H9 (cell line): Measurements from ENCODE around the gene EIF4H. TPM values are rescaled to one million over a fixed set of nuclear protein-coding genes. Genes with fewer than 3 reads are reported as not detected.

Source experiments
- DNase-seq: peaks from one replicate; pipeline ENCODE4 v3.0.0-alpha.2; 2017
- H2AFZ ChIP-seq: one replicate; pipeline ENCODE4 v1.6.1; 2013; ENCODE audit warnings: mild to moderate bottlenecking, low read length, control low read depth, moderate library complexity
- H2AK5ac ChIP-seq: 2 replicates; pipeline ENCODE4 v1.6.1; 2013; ENCODE audit warnings: low read length, control low read depth, mixed read lengths; ENCODE audit not compliant: insufficient read length
- H2BK120ac ChIP-seq: one replicate; pipeline ENCODE4 v1.6.1; 2013; ENCODE audit warnings: low read depth, mild to moderate bottlenecking, low read length, control low read depth, inconsistent platforms; ENCODE audit not compliant: poor library complexity, severe bottlenecking
- H2BK12ac ChIP-seq: 2 replicates; pipeline ENCODE4 v1.6.1; 2013; ENCODE audit warnings: low read length, control low read depth, mixed read lengths, low read depth; ENCODE audit not compliant: insufficient read length
- H2BK15ac ChIP-seq: 2 replicates; pipeline ENCODE4 v1.6.1; 2013; ENCODE audit warnings: low read depth, low read length, control low read depth
- H2BK20ac ChIP-seq: one replicate; pipeline ENCODE4 v1.6.1; 2013; ENCODE audit warnings: low read depth, mild to moderate bottlenecking, low read length, control low read depth, inconsistent platforms; ENCODE audit not compliant: poor library complexity, severe bottlenecking
- H2BK5ac ChIP-seq: 2 replicates; pipeline ENCODE4 v1.6.1; 2013; ENCODE audit warnings: low read length, control low read depth, mixed read lengths; ENCODE audit not compliant: insufficient read length
- H3K14ac ChIP-seq: 2 replicates; pipeline ENCODE4 v1.6.1; 2013; ENCODE audit warnings: low read length, control low read depth; ENCODE audit not compliant: insufficient read depth
- H3K18ac ChIP-seq: 2 replicates; pipeline ENCODE4 v1.6.1; 2013; ENCODE audit warnings: low read depth, mild to moderate bottlenecking, mixed read lengths, low read length, control low read depth; ENCODE audit not compliant: insufficient read length
- H3K23ac ChIP-seq: 2 replicates; pipeline ENCODE4 v1.6.1; 2013; ENCODE audit warnings: low read length, control low read depth, mixed read lengths, low read depth; ENCODE audit not compliant: insufficient read length
- H3K23me2 ChIP-seq: 2 replicates; pipeline ENCODE4 v1.6.1; 2013; ENCODE audit warnings: low read depth, mild to moderate bottlenecking, mixed read lengths, low read length, control low read depth; ENCODE audit not compliant: insufficient read length, poor library complexity, severe bottlenecking
- H3K27ac ChIP-seq: 2 replicates; pipeline ENCODE4 v1.5.1; 2013; ENCODE audit warnings: low read length, control low read depth, mixed read lengths, low read depth; ENCODE audit not compliant: insufficient read length
- H3K27me3 ChIP-seq: 2 replicates; pipeline ENCODE4 v1.6.1; 2013; ENCODE audit warnings: low read length, control low read depth, inconsistent platforms; ENCODE audit not compliant: insufficient read depth
- H3K4ac ChIP-seq: 2 replicates; pipeline ENCODE4 v1.6.1; 2013; ENCODE audit warnings: low read depth, mild to moderate bottlenecking, control low read depth, inconsistent platforms, low read length, moderate library complexity
- H3K4me1 ChIP-seq: 2 replicates; pipeline ENCODE4 v1.6.1; 2013; ENCODE audit warnings: low read length, control low read depth, inconsistent platforms; ENCODE audit not compliant: insufficient read depth
- H3K4me2 ChIP-seq: 2 replicates; pipeline ENCODE4 v1.6.1; 2013; ENCODE audit warnings: low read length, control low read depth, mixed read lengths; ENCODE audit not compliant: insufficient read length, insufficient read depth
- H3K56ac ChIP-seq: 2 replicates; pipeline ENCODE4 v1.6.1; 2013; ENCODE audit warnings: low read depth, mild to moderate bottlenecking, mixed read lengths, low read length, control low read depth; ENCODE audit not compliant: insufficient read length
- H3K79me1 ChIP-seq: 2 replicates; pipeline ENCODE4 v1.6.1; 2013; ENCODE audit warnings: low read depth, mild to moderate bottlenecking, moderate library complexity, low read length, control low read depth, inconsistent platforms; ENCODE audit not compliant: insufficient read depth, poor library complexity, severe bottlenecking
- H3K79me2 ChIP-seq: 2 replicates; pipeline ENCODE4 v1.6.1; 2013; ENCODE audit warnings: low read length, control low read depth, inconsistent platforms; ENCODE audit not compliant: insufficient read depth
- H3K9ac ChIP-seq: 2 replicates; pipeline ENCODE4 v1.6.1; 2013; ENCODE audit warnings: low read length, control low read depth, mixed read lengths; ENCODE audit not compliant: insufficient read length; ENCODE audit errors: extremely low read depth
- H3K9me3 ChIP-seq: one replicate; pipeline ENCODE4 v1.6.1; 2013; ENCODE audit warnings: low read depth, low read length, inconsistent platforms; ENCODE audit not compliant: control insufficient read depth
- H3T11ph ChIP-seq: one replicate; pipeline ENCODE4 v1.6.1; 2013; ENCODE audit warnings: mild to moderate bottlenecking, low read length, control low read depth, inconsistent platforms
- H4K20me1 ChIP-seq: one replicate; pipeline ENCODE4 v1.6.1; 2013; ENCODE audit not compliant: control insufficient read depth, insufficient read length, insufficient read depth
- H4K5ac ChIP-seq: 2 replicates; pipeline ENCODE4 v1.6.1; 2013; ENCODE audit warnings: low read depth, mild to moderate bottlenecking, mixed read lengths, low read length, control low read depth; ENCODE audit not compliant: insufficient read length
- H4K8ac ChIP-seq: replicated peaks from 2 replicates; pipeline ENCODE4 v1.6.1; 2013; ENCODE audit warnings: low read length, control low read depth, mixed read lengths, low read depth; ENCODE audit not compliant: insufficient read length
- H4K91ac ChIP-seq: 2 replicates; pipeline ENCODE4 v1.6.1; 2013; ENCODE audit warnings: low read depth, mild to moderate bottlenecking, moderate library complexity, mixed read lengths, low read length, control low read depth; ENCODE audit not compliant: insufficient read length
- H3K27ac Mint-ChIP-seq, 3 experiments: 2 replicates in 2 of 3; 3 replicates in 1 of 3; pipeline ENCODE4 v1.8.0; 2020 to 2021; ENCODE audit warnings: mixed read lengths in 3 of 3, mild to moderate bottlenecking in 1 of 3, moderate library complexity in 1 of 3
- H3K27me3 Mint-ChIP-seq: 2 replicates; pipeline ENCODE4 v1.8.0; 2021; ENCODE audit warnings: low read depth, mild to moderate bottlenecking, moderate library complexity, mixed read lengths
- H3K36me3 Mint-ChIP-seq, 3 experiments: 2 replicates in 2 of 3; 3 replicates in 1 of 3; pipeline ENCODE4 v1.8.0; 2020 to 2021; ENCODE audit warnings: low read depth in 3 of 3, mixed read lengths in 3 of 3; ENCODE audit not compliant: insufficient read depth in 1 of 3
- H3K4me1 Mint-ChIP-seq, 2 experiments: 2 replicates each; pipeline ENCODE4 v1.8.0; 2020; ENCODE audit warnings: mixed read lengths in 2 of 2
- H3K4me3 Mint-ChIP-seq, 2 experiments: 2 replicates in 1 of 2; 3 replicates in 1 of 2; pipeline ENCODE4 v1.8.0; 2020 to 2021; ENCODE audit warnings: mild to moderate bottlenecking in 2 of 2, mixed read lengths in 2 of 2, moderate library complexity in 1 of 2
- H3K9me3 Mint-ChIP-seq, 2 experiments: 2 replicates in 1 of 2; 3 replicates in 1 of 2; pipeline ENCODE4 v1.8.0; 2020; ENCODE audit warnings: mild to moderate bottlenecking in 2 of 2, mixed read lengths in 2 of 2, moderate library complexity in 1 of 2
- WGBS: extraction: QIAGEN DNeasy Blood & Tissue Kit; methylation state at CpG from one replicate; pipeline ENCODE4 v1.1.7; 2013; ENCODE audit warnings: missing lambda C conversion rate, low lambda C conversion rate, mixed read lengths; ENCODE audit not compliant: insufficient read length; ENCODE audit errors: extremely low coverage; 5-methylcytosine and 5-hydroxymethylcytosine counted together
- total RNA-seq: library from RNA; stranded (reverse); gene quantifications from 2 replicates; pipeline ENCODE4 v1.2.1, GENCODE V29; 2021
- TF ChIP-seq, protein P1 (sequence below): fragments of 200-600 bp; sonication (generic); conservative IDR thresholded peaks from 3 replicates; pipeline ENCODE4 v1.8.0; 2021; ENCODE audit warnings: antibody characterized with exemption, mild to moderate bottlenecking

EIF4H gene
- total RNA-seq, 1 experiment from 2014 or later = 363 TPM

DNA sequence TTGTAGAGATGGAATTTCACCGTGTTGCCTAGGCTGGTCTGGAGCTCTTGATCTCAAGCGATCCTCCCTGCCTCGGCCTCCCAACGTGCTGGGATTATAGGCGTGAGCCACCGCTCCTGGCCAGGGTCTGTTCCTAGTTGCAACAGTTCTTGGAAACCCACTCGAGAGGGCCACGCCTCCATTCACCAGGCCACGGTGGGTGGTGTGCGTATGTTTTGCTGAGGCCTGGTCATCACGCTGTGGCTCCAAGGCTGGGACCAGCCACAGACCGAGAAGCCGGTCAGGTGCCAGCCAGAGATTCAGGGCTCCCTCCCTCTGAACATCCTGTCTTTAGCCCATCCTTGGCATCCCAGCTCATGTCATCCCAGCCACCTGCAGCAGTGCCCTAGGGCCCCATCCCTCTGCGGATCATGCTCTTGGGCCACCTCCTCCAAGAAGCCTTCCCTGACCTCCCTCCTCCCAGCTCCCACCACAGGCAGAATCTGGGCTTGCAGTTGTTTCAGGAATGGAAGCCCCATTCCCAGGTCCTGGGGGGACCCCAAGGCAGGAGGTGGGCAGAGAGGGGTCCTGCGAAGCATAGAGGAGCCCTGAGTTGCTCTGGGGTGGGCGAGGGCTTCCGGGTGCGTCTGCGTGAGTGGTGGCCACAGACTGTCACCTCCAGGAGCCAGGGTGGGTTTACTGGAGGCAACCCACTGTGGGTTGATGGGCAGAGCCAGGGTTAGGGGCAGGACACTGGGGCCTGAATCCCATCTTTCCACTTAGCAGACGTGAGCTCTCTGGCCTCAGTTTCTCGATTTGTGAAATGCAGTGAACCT, 40.9 kb downstream of the EIF4H start:
- no peak for DNase-seq
- Histone ChIP-seq H3K18ac (no peak overlapping the region), H3K23ac (no peak overlapping the region), H2BK20ac (no peak overlapping the region), H2AFZ (no peak overlapping the region), H2BK5ac (no peak overlapping the region), H3K79me2 (no peaks in the 10 kb centered on the region), H2BK120ac (no peak overlapping the region), H3K79me1 (no peaks in the 10 kb centered on the region), H2AK5ac (no peak overlapping the region), H3K4me1 (no peaks in the 10 kb centered on the region), H2BK12ac (no peak overlapping the region), H4K20me1 (no peaks in the 10 kb centered on the region), H4K8ac (no peak overlapping the region), H3K9me3 (no peaks in the 10 kb centered on the region), H2BK15ac (no peak overlapping the region), H3K14ac (no peak overlapping the region), H3K27ac (no peak overlapping the region), H3K4ac (no peak overlapping the region), H3K4me2 (no peak overlapping the region), H3K9ac (no peak overlapping the region), H3K23me2 (no peaks in the 10 kb centered on the region), H4K91ac (no peak overlapping the region), H4K5ac (no peak overlapping the region), H3T11ph (no peak overlapping the region), H3K56ac (no peak overlapping the region), H3K27me3 (no peaks in the 10 kb centered on the region)
- H3K27me3 Mint-ChIP-seq = peaks cover 4% of the 10 kb centered on the region; the same call in 1 of the 2 replicates
- H3K4me1 Mint-ChIP-seq = peaks cover 0 to 6% of the 10 kb centered on the region in 2 experiments; a peak in 1 of 4 replicates
- WGBS = no CpG with 5 or more reads among the region's 21 CpGs
- H3K27ac Mint-ChIP-seq = no peak overlapping the region
- H3K36me3 Mint-ChIP-seq = no peaks in the 10 kb centered on the region
- TF ChIP-seq, protein P1, sequence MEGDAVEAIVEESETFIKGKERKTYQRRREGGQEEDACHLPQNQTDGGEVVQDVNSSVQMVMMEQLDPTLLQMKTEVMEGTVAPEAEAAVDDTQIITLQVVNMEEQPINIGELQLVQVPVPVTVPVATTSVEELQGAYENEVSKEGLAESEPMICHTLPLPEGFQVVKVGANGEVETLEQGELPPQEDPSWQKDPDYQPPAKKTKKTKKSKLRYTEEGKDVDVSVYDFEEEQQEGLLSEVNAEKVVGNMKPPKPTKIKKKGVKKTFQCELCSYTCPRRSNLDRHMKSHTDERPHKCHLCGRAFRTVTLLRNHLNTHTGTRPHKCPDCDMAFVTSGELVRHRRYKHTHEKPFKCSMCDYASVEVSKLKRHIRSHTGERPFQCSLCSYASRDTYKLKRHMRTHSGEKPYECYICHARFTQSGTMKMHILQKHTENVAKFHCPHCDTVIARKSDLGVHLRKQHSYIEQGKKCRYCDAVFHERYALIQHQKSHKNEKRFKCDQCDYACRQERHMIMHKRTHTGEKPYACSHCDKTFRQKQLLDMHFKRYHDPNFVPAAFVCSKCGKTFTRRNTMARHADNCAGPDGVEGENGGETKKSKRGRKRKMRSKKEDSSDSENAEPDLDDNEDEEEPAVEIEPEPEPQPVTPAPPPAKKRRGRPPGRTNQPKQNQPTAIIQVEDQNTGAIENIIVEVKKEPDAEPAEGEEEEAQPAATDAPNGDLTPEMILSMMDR = no peak
- no peaks in the 10 kb centered on the region for H3K9me3 Mint-ChIP-seq
- 0 out of 5 replicates have a peak overlapping the region, but pooled peaks of 1 of the 2 experiments have one; percentile 26 for H3K4me3 Mint-ChIP-seq
